Esophagus muscularis mucosa (tissue), 4 donors: ENCODE measurements around the gene FRY. TPM values are rescaled to one million over a fixed set of nuclear protein-coding genes. Genes with fewer than 3 reads are reported as not detected.
A peak's percentile ranks its signal among the peaks of the same experiment; 100 is the strongest.

ENCODE experiments used
- DNase-seq: peaks from one replicate; pipeline ENCODE4 v3.0.0-alpha.2; 2017; ENCODE audit errors: extremely low spot score
- H3K27ac ChIP-seq, 4 donors: fragments of 200-600 bp; sonication (generic); replicated peaks in 1 of 4; 1 replicate in 3 of 4; 2 replicates in 1 of 4; pipeline ENCODE4 v1.5.1; 2016 to 2019; ENCODE audit warnings: mild to moderate bottlenecking in 1 of 4
- H3K27me3 ChIP-seq, 4 donors: fragments of 200-600 bp; sonication (generic); one replicate each; pipeline versions ENCODE4 v1.5.1 to v1.6.0; 2016 to 2019
- H3K36me3 ChIP-seq, 4 donors: fragments of 200-600 bp; sonication (generic); one replicate each; pipeline ENCODE4 v1.5.1; 2016 to 2019
- H3K4me1 ChIP-seq, 4 donors: fragments of 200-600 bp; sonication (generic); one replicate each; pipeline ENCODE4 v1.5.1; 2016 to 2019
- H3K4me3 ChIP-seq, 4 donors: fragments of 200-600 bp; sonication (generic); 1 replicate in 2 of 4; 2 replicates in 2 of 4; pipeline ENCODE4 v1.5.1; 2016 to 2019; ENCODE audit warnings: mild to moderate bottlenecking in 4 of 4, moderate library complexity in 1 of 4
- H3K9me3 ChIP-seq, 4 donors: fragments of 200-600 bp; sonication (generic); 1 replicate in 3 of 4; 2 replicates in 1 of 4; pipeline ENCODE4 v1.5.1; 2016 to 2019
- CTCF ChIP-seq, 3 experiments: fragments of 200-600 bp in 2 of 3; fragments of 450-650 bp in 1 of 3; sonication (generic) in 2 of 3; IDR thresholded peaks; one replicate each; pipeline ENCODE4 v1.5.1; 2017 to 2019; ENCODE audit warnings: antibody characterized with exemption in 3 of 3, mild to moderate bottlenecking in 2 of 3, moderate library complexity in 1 of 3
- EP300 ChIP-seq: sonication (generic); formaldehyde crosslinking; IDR thresholded peaks from one replicate; pipeline ENCODE4 v1.6.1; 2017; ENCODE audit warnings: antibody characterized with exemption
- POLR2A ChIP-seq: fragments of 450-650 bp; IDR thresholded peaks from one replicate; pipeline ENCODE4 v1.6.1; 2017; ENCODE audit warnings: antibody characterized with exemption, moderate library complexity, mild to moderate bottlenecking, low read depth
- POLR2AphosphoS5 ChIP-seq, 2 donors: sonication (generic); formaldehyde crosslinking; IDR thresholded peaks; one replicate each; pipeline ENCODE4 v1.6.1; 2017; ENCODE audit warnings: antibody characterized with exemption in 2 of 2
- WGBS: methylation state at CpG from one replicate; pipeline ENCODE4 v1.1.5; 2018; 5-methylcytosine and 5-hydroxymethylcytosine counted together
- intact Hi-C: fragments of 100-400 bp; cut with DNase I; formaldehyde crosslinking; loops from one replicate; pipeline ENCODE4 v1.15.1; 2023
- total RNA-seq, 4 donors: library from RNA; depleted of rRNA; stranded (reverse); fragments of >200 nt; gene quantifications; one replicate each; pipeline versions ENCODE4 v1.1.0 to v1.2.1, GENCODE V29; 2016

Gene FRY
- total RNA-seq, 4 donors from 2014 or later, result 104 to 276 (median 135) TPM

DNA sequence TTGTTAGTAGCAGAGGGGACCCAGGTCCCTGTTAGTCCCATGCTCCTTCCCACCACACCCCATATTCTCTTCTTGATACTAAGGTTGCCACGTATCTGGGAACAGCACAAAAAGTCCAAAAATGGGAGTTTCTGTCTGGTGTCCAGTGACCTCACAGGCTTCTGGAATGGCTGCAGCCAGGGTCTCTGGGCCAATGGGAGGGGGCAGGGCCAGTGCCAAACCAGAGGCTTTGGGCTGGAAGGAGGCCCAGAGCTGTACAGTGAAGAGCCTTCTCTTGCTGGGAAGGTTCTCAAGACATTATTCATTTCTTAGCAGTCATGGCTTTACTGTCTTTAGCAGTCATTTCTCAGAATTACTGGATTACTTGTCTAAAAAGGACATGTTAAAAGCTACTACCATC, 119.2 kb downstream of the FRY start:
- TF ChIP-seq EP300, result no peak
- peak; percentile 51 to 60 for TF ChIP-seq POLR2AphosphoS5 (IDR thresholded peaks at IDR 0.05)
- H3K36me3 ChIP-seq, result peaks cover 0 to 12% (median 0%) of the 10 kb centered on the region in 4 donors
- no peaks in the 10 kb centered on the region for H3K27me3 ChIP-seq
- peak overlapping the region; percentile 61 to 79 (median 72) for H3K27ac ChIP-seq
- WGBS, result 8% methylated on average over 1 of the region's 1 CpG
- H3K4me3 ChIP-seq, result no peak overlapping the region
- H3K4me1 ChIP-seq, result peaks cover 11 to 36% (median 34%) of the 10 kb centered on the region in 4 donors
- no peaks in the 10 kb centered on the region for H3K9me3 ChIP-seq
- intact Hi-C loops, result loop anchor here (10.0 kb wide), 1 partner anchor 116 kb away; the partner anchor contains the start of gene FRY
- no peak for DNase-seq

GRCh38 chr13:32151240-32151639, 119.7 kb downstream of the FRY start:
- no peak overlapping the region for H3K4me3 ChIP-seq
- H3K4me1 ChIP-seq, result peaks cover 11 to 36% (median 34%) of the 10 kb centered on the region in 4 donors
- no peak for TF ChIP-seq POLR2A
- H3K27ac ChIP-seq, result peak overlapping the region; percentile 61 to 79 (median 72)
- H3K9me3 ChIP-seq, result no peaks in the 10 kb centered on the region
- intact Hi-C loops, result loop anchor here (10.0 kb wide), 1 partner anchor 116 kb away; the partner anchor contains the start of gene FRY
- no peak for DNase-seq
- WGBS, result 88% methylated on average over 5 of the region's 5 CpGs
- H3K36me3 ChIP-seq, result peaks cover 0 to 12% (median 0%) of the 10 kb centered on the region in 4 donors
- H3K27me3 ChIP-seq, result no peaks in the 10 kb centered on the region

- peaks cover 11 to 32% (median 28%) of the 10 kb centered on the region in 4 donors for H3K4me1 ChIP-seq
- no peak overlapping the region for H3K27ac ChIP-seq
- TF ChIP-seq CTCF (IDR thresholded peaks at IDR 0.05), result no peak
- no peak for TF ChIP-seq POLR2AphosphoS5 (IDR thresholded peaks at IDR 0.05)
- no peak overlapping the region for H3K4me3 ChIP-seq
- peaks cover 0 to 3% (median 0%) of the 10 kb centered on the region in 4 donors for H3K36me3 ChIP-seq
- 34% methylated on average over 3 of the region's 3 CpGs for WGBS
- no peaks in the 10 kb centered on the region for H3K9me3 ChIP-seq
- no peaks in the 10 kb centered on the region for H3K27me3 ChIP-seq
- intact Hi-C loops, result loop anchor here (10.0 kb wide), 1 partner anchor 118 kb away; the partner anchor contains the start of gene FRY
- DNase-seq, result no peak
Observed at GRCh38 chr13:32153056-32153455, 121.5 kb downstream of the FRY start.

GRCh38 chr13:32159137-32159869, 127.7 kb downstream of the FRY start:
- peak overlapping the region in 3 of 4 donors; percentile 5 to 25 (median 20) for H3K27ac ChIP-seq
- TF ChIP-seq EP300, result no peak
- no peak for TF ChIP-seq CTCF (IDR thresholded peaks at IDR 0.05)
- TF ChIP-seq POLR2AphosphoS5 (IDR thresholded peaks at IDR 0.05), result no peak
- TF ChIP-seq POLR2A, result no peak
- DNase-seq, result no peak
- peaks cover 0 to 9% (median 3%) of the 10 kb centered on the region in 4 donors for H3K36me3 ChIP-seq
- H3K27me3 ChIP-seq, result no peaks in the 10 kb centered on the region
- H3K4me3 ChIP-seq, result no peak overlapping the region
- intact Hi-C loops, result loop anchor here (10.0 kb wide), 1 partner anchor 125 kb away; the partner anchor contains the start of gene FRY
- 43% methylated on average over 4 of the region's 4 CpGs for WGBS
- peaks cover 20 to 29% (median 21%) of the 10 kb centered on the region in 4 donors for H3K4me1 ChIP-seq
- H3K9me3 ChIP-seq, result no peaks in the 10 kb centered on the region

DNA sequence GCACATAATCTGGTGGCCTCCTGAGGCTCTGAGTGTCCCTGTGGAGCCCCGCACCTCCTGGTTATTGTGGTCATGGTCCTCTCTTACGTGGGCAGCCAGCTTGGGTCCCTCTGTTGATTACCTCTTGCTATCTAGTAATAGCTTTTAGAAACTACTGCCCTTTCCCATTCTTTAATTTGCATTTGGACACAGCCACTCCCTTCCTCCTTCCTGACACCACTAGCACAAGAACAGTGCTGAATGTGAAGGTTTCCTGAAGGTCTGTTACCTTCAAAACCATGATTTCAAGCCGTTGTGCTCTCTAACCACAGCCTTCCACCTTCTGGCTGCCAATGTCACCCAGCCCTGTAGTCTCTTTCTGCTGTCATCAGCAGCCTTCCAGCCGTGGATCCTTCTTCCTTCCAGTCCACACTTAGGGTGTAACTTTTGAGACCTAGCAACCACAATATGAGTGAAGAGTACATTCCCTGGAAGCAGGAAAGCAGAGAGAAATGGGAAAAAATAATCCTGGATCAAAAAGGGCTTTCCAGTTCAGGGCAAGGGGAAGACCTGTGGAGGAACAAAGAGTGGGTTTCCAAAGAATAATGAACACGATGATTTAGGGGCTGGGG, 130.9 kb downstream of the FRY start:
- 93% methylated on average over 5 of the region's 5 CpGs for WGBS
- intact Hi-C loops, result no loop called here
- H3K4me1 ChIP-seq, result peaks cover 21 to 39% (median 31%) of the 10 kb centered on the region in 4 donors
- no peaks in the 10 kb centered on the region for H3K9me3 ChIP-seq
- no peak overlapping the region for H3K4me3 ChIP-seq
- peaks cover 0 to 9% (median 3%) of the 10 kb centered on the region in 4 donors for H3K36me3 ChIP-seq
- no peak for DNase-seq
- H3K27ac ChIP-seq, result no peak overlapping the region
- TF ChIP-seq POLR2A (no peak), EP300 (no peak), POLR2AphosphoS5 (IDR thresholded peaks at IDR 0.05) (no peak), CTCF (IDR thresholded peaks at IDR 0.05) (no peak)
- no peaks in the 10 kb centered on the region for H3K27me3 ChIP-seq
